Fibroblast of pulmonary artery (primary cell): ENCODE data around the gene RPH3AL.
"Not testable (repeated sequence)": the region's sequence is repeated elsewhere in the genome, so short reads cannot be mapped to it uniquely, and the experiment has no call there.

Experiments
- DNase-seq: peaks from one replicate; pipeline ENCODE4 v3.0.0-alpha.2; 2010; ENCODE audit warnings: low read depth
- H3K4me3 ChIP-seq: replicated peaks from 2 replicates; pipeline ENCODE4 v1.5.1; 2011; ENCODE audit warnings: low read depth, mild to moderate bottlenecking, control low read depth, low read length, moderate library complexity
- TF ChIP-seq, protein P1 (sequence below): IDR thresholded peaks from 2 replicates; pipeline ENCODE4 v1.5.1; 2011; ENCODE audit warnings: mild to moderate bottlenecking, control low read depth, low read length, inconsistent platforms; ENCODE audit errors: missing control alignments

The RPH3AL gene

GRCh38 chr17:219696-220095, 132.9 kb downstream of the RPH3AL start:
- TF ChIP-seq, protein P1, sequence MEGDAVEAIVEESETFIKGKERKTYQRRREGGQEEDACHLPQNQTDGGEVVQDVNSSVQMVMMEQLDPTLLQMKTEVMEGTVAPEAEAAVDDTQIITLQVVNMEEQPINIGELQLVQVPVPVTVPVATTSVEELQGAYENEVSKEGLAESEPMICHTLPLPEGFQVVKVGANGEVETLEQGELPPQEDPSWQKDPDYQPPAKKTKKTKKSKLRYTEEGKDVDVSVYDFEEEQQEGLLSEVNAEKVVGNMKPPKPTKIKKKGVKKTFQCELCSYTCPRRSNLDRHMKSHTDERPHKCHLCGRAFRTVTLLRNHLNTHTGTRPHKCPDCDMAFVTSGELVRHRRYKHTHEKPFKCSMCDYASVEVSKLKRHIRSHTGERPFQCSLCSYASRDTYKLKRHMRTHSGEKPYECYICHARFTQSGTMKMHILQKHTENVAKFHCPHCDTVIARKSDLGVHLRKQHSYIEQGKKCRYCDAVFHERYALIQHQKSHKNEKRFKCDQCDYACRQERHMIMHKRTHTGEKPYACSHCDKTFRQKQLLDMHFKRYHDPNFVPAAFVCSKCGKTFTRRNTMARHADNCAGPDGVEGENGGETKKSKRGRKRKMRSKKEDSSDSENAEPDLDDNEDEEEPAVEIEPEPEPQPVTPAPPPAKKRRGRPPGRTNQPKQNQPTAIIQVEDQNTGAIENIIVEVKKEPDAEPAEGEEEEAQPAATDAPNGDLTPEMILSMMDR, result no peak
- DNase-seq, result no peak
- no peak overlapping the region for H3K4me3 ChIP-seq

GRCh38 chr17:218432-219110, 134.0 kb downstream of the RPH3AL start:
- H3K4me3 ChIP-seq, result no peak overlapping the region
- TF ChIP-seq, protein P1, result no peak
- DNase-seq, result no peak

- TF ChIP-seq, protein P1, result no peak
- no peak overlapping the region for H3K4me3 ChIP-seq
- no peak for DNase-seq
Observed at GRCh38 chr17:216625-217024, 136.0 kb downstream of the RPH3AL start.

GRCh38 chr17:215563-216478, 136.8 kb downstream of the RPH3AL start:
- not testable (repeated sequence) for H3K4me3 ChIP-seq

GRCh38 chr17:214881-215331, 137.7 kb downstream of the RPH3AL start:
- TF ChIP-seq, protein P1, result no peak
- no peak overlapping the region for H3K4me3 ChIP-seq
- no peak for DNase-seq

More at GRCh38 chr17:215563-216478, 136.8 kb downstream of the RPH3AL start:
- not testable (repeated sequence) for DNase-seq

- DNase-seq, result no peak
- no peak overlapping the region for H3K4me3 ChIP-seq
- TF ChIP-seq, protein P1, result no peak
Observed at GRCh38 chr17:213286-214105, 139.1 kb downstream of the RPH3AL start.

GRCh38 chr17:210402-210801, 142.2 kb downstream of the RPH3AL start:
- no peak for DNase-seq
- TF ChIP-seq, protein P1, result no peak
- H3K4me3 ChIP-seq, result no peak overlapping the region
